Spleen (tissue), 7 donors: ENCODE measurements around the gene PPP3CA.

ENCODE experiments used
- POLR2A ChIP-seq, 3 donors: fragments of 450-650 bp; IDR thresholded peaks; one replicate each; pipeline ENCODE4 v1.5.1; 2017; ENCODE audit warnings: antibody characterized with exemption in 3 of 3, mild to moderate bottlenecking in 1 of 3
- TF ChIP-seq, protein P1 (sequence below), 11 experiments: fragments of 200-600 bp in 7 of 11; fragments of 450-650 bp in 4 of 11; sonication (generic) in 4 of 11; IDR thresholded peaks in 8 of 11; conservative IDR thresholded peaks in 3 of 11; 1 replicate in 7 of 11; 2 replicates in 4 of 11; pipeline versions ENCODE4 v1.4.0 to v1.8.0; 2016 to 2021; ENCODE audit warnings: antibody characterized with exemption in 11 of 11, inconsistent platforms in 4 of 11, mild to moderate bottlenecking in 1 of 11
- donor health status: DM: no; HTN: no; CAD: no; lungs with moderate emphysema.
- donor health status: DM: no; HTN: no; CAD: no.
- donor health status: DM: no; HTN: no; CAD: no.

DNA sequence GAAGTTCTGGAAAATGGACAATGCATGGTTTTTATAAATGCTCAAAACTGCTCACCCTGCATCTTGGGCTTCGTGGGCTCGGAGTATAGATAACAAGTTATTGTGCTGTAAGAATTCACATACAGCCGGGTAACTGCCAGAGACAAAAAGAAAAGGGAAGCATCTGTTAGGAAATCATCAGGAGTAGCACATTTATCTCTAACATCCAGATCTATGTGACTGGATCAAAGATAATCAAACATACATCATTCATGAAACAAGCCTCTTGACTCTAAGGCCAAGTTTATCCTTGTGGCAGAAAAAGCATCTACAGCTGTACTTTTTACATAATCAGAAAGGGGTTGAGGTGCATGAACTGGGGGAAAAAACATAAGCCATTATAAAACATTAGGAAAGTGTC, 264.2 kb downstream of the PPP3CA start:
- TF ChIP-seq POLR2A (IDR thresholded peaks at IDR 0.05), result no peak
- TF ChIP-seq, protein P1, sequence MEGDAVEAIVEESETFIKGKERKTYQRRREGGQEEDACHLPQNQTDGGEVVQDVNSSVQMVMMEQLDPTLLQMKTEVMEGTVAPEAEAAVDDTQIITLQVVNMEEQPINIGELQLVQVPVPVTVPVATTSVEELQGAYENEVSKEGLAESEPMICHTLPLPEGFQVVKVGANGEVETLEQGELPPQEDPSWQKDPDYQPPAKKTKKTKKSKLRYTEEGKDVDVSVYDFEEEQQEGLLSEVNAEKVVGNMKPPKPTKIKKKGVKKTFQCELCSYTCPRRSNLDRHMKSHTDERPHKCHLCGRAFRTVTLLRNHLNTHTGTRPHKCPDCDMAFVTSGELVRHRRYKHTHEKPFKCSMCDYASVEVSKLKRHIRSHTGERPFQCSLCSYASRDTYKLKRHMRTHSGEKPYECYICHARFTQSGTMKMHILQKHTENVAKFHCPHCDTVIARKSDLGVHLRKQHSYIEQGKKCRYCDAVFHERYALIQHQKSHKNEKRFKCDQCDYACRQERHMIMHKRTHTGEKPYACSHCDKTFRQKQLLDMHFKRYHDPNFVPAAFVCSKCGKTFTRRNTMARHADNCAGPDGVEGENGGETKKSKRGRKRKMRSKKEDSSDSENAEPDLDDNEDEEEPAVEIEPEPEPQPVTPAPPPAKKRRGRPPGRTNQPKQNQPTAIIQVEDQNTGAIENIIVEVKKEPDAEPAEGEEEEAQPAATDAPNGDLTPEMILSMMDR (IDR thresholded peaks at IDR 0.05 in 8 of 11, conservative IDR thresholded peaks at IDR 0.05 in 3 of 11), result no peak
